GM12875 (cell line): Measurements from ENCODE around the gene PHF12.

Experiments used
- H3K4me3 ChIP-seq: one replicate; pipeline ENCODE4 v1.5.1; 2011; ENCODE audit warnings: low read depth, low read length, control low read depth
- CTCF ChIP-seq: IDR thresholded peaks from 2 replicates; pipeline ENCODE4 v1.5.1; 2011; ENCODE audit warnings: low read depth, mild to moderate bottlenecking, control low read depth, inconsistent platforms, low read length, moderate library complexity, borderline replicate concordance; ENCODE audit not compliant: insufficient read depth

PHF12 gene

GRCh38 chr17:28992625-28993600 is 41.6 kb upstream of the PHF12 start:
- H3K4me3 ChIP-seq = no peak overlapping the region
- TF ChIP-seq CTCF = no peak

GRCh38 chr17:28992185-28992584 is 40.9 kb upstream of the PHF12 start:
- no peak for TF ChIP-seq CTCF
- H3K4me3 ChIP-seq = no peak overlapping the region

- no peak overlapping the region for H3K4me3 ChIP-seq
- TF ChIP-seq CTCF = no peak
Observed at GRCh38 chr17:28991779-28992178, 40.5 kb upstream of the PHF12 start.

- TF ChIP-seq CTCF = no peak
- H3K4me3 ChIP-seq = no peak overlapping the region
Observed at GRCh38 chr17:28989028-28989427, 37.7 kb upstream of the PHF12 start.

GRCh38 chr17:28988475-28988874 is 37.2 kb upstream of the PHF12 start:
- no peak for TF ChIP-seq CTCF
- no peak overlapping the region for H3K4me3 ChIP-seq

GRCh38 chr17:28986714-28987655 is 35.7 kb upstream of the PHF12 start:
- H3K4me3 ChIP-seq = no peak overlapping the region

More at GRCh38 chr17:28986714-28987655, 35.7 kb upstream of the PHF12 start:
- no peak for TF ChIP-seq CTCF
